ENCODE data around the gene ZNRF3.

The ZNRF3 gene

GRCh38 chr22:29062286-29062821, 179.0 kb downstream of the ZNRF3 start:
- no peak overlapping the region for H2AFZ ChIP-seq (ENCODE audit: low read depth, low read length, severe bottlenecking)
- H3K9me2 ChIP-seq (replicated peaks; ENCODE audit: insufficient read depth, low read length) = no peaks in the 10 kb centered on the region
- H3K4me2 ChIP-seq (ENCODE audit: low read depth, low read length, poor library complexity, severe bottlenecking) = no peak overlapping the region
- no peaks in the 10 kb centered on the region for H3F3A ChIP-seq (ENCODE audit: insufficient read depth)
- no peaks in the 10 kb centered on the region for H3K36me3 ChIP-seq (ENCODE audit: low read length)
- no peaks in the 10 kb centered on the region for H3K9me3 ChIP-seq (ENCODE audit: insufficient read depth, low read length)
- no peak overlapping the region for H3K27ac ChIP-seq (ENCODE audit: low read depth, low read length)
- H3K4me3 ChIP-seq (ENCODE audit: insufficient read depth, low read length, poor library complexity, severe bottlenecking) = no peak overlapping the region
- no peaks in the 10 kb centered on the region for H3K27me3 ChIP-seq (ENCODE audit: low read length)
- no peak overlapping the region for H3K9ac ChIP-seq (ENCODE audit: low read length)
- no peaks in the 10 kb centered on the region for H3K79me2 ChIP-seq (ENCODE audit: insufficient read depth, low read length)
- no peaks in the 10 kb centered on the region for H4K20me1 ChIP-seq (ENCODE audit: low read depth, low read length)
- TF ChIP-seq CTCF (IDR thresholded peaks at IDR 0.05; ENCODE audit: insufficient read depth, low read length, poor library complexity, severe bottlenecking) = no peak
- TF ChIP-seq EZH2phosphoT487 (conservative IDR thresholded peaks at IDR 0.05; ENCODE audit: low read length) = no peak

- H3K79me2 ChIP-seq (ENCODE audit: insufficient read depth, low read length) = no peaks in the 10 kb centered on the region
- H3K27ac ChIP-seq (ENCODE audit: low read depth, low read length) = no peak overlapping the region
- H3K27me3 ChIP-seq (ENCODE audit: low read length) = no peaks in the 10 kb centered on the region
- no peaks in the 10 kb centered on the region for H3F3A ChIP-seq (ENCODE audit: insufficient read depth)
- no peak overlapping the region for H2AFZ ChIP-seq (ENCODE audit: low read depth, low read length, severe bottlenecking)
- no peaks in the 10 kb centered on the region for H3K9me2 ChIP-seq (replicated peaks; ENCODE audit: insufficient read depth, low read length)
- H3K4me2 ChIP-seq (ENCODE audit: low read depth, low read length, poor library complexity, severe bottlenecking) = no peak overlapping the region
- no peak overlapping the region for H3K4me3 ChIP-seq (ENCODE audit: insufficient read depth, low read length, poor library complexity, severe bottlenecking)
- TF ChIP-seq CTCF (IDR thresholded peaks at IDR 0.05; ENCODE audit: insufficient read depth, low read length, poor library complexity, severe bottlenecking) (no peak), EZH2phosphoT487 (conservative IDR thresholded peaks at IDR 0.05; ENCODE audit: low read length) (no peak)
- H3K9me3 ChIP-seq (ENCODE audit: insufficient read depth, low read length) = no peaks in the 10 kb centered on the region
- H4K20me1 ChIP-seq (ENCODE audit: low read depth, low read length) = no peaks in the 10 kb centered on the region
- no peak overlapping the region for H3K9ac ChIP-seq (ENCODE audit: low read length)
- no peaks in the 10 kb centered on the region for H3K36me3 ChIP-seq (ENCODE audit: low read length)
These were observed 182.3 kb downstream of the ZNRF3 start for GRCh38 chr22:29065468-29066190.

- no peak overlapping the region for H3K4me3 ChIP-seq (ENCODE audit: insufficient read depth, low read length, poor library complexity, severe bottlenecking)
- no peaks in the 10 kb centered on the region for H3K9me3 ChIP-seq (ENCODE audit: insufficient read depth, low read length)
- no peak overlapping the region for H3K27ac ChIP-seq (ENCODE audit: low read depth, low read length)
- TF ChIP-seq EZH2phosphoT487 (conservative IDR thresholded peaks at IDR 0.05; ENCODE audit: low read length) (no peak), CTCF (IDR thresholded peaks at IDR 0.05; ENCODE audit: insufficient read depth, low read length, poor library complexity, severe bottlenecking) (no peak)
- 0 out of 2 replicates have a peak, but pooled peaks cover 3% of the 10 kb centered on the region for H3F3A ChIP-seq (ENCODE audit: insufficient read depth)
- H2AFZ ChIP-seq (ENCODE audit: low read depth, low read length, severe bottlenecking) = no peak overlapping the region
- H3K9me2 ChIP-seq (replicated peaks; ENCODE audit: insufficient read depth, low read length) = no peaks in the 10 kb centered on the region
- no peak overlapping the region for H3K4me2 ChIP-seq (ENCODE audit: low read depth, low read length, poor library complexity, severe bottlenecking)
- no peak overlapping the region for H3K9ac ChIP-seq (ENCODE audit: low read length)
- no peaks in the 10 kb centered on the region for H4K20me1 ChIP-seq (ENCODE audit: low read depth, low read length)
- H3K79me2 ChIP-seq (ENCODE audit: insufficient read depth, low read length) = no peaks in the 10 kb centered on the region
- no peaks in the 10 kb centered on the region for H3K27me3 ChIP-seq (ENCODE audit: low read length)
- H3K36me3 ChIP-seq (ENCODE audit: low read length) = no peaks in the 10 kb centered on the region
These were observed 186.1 kb downstream of the ZNRF3 start for GRCh38 chr22:29069463-29069862.

Measured in SU-DHL-6 (cell line).